ENCODE measurements around the gene C1orf185.
"Not testable (repeated sequence)": the region's sequence is repeated elsewhere in the genome, so short reads cannot be mapped to it uniquely, and the experiment has no call there.

The C1orf185 gene

DNA sequence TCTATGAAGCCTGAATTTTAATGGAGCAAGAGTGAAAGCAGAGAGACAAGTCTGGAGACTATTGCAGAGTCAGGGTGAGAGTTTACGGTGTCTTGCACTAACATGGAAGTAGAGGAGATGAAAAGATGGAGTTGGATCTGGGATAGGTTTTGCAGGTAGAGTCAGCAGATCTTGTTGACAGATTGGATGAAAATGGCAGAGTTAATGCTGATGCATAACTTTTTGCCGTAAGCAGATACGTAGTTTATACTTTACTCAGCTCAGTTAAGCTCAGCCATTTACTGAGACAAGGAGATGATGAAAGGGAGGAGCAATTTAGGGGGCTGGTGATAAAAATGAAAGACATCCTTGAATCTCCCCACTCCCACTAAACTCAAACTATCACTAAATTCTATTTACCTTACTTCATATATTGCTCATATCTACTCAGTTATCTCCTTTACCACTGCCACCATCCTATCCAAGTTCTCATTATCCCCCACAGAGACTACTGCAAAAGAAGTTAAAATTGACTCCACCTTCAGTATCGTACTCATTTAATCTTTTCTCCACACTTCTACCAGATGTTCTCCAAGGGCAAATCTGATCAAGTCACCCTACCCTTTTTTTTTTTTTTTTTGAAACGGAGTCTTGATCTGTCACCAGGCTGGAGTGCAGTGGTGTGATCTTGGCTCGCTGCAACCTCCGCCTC, 13.8 kb downstream of the C1orf185 start:
- Histone ChIP-seq H3K4me1 (ENCODE audit: insufficient read depth, low read length, severe bottlenecking) (no peaks in the 10 kb centered on the region), H3K4me2 (ENCODE audit: low read length) (no peak overlapping the region), H3K27me3 (ENCODE audit: insufficient read depth, low read length) (no peaks in the 10 kb centered on the region), H3K4me3 (ENCODE audit: low read depth, low read length, poor library complexity, severe bottlenecking) (no peak overlapping the region), H3K79me2 (ENCODE audit: insufficient read depth, low read length) (no peaks in the 10 kb centered on the region), H2AFZ (ENCODE audit: low read length) (no peak overlapping the region), H4K20me1 (ENCODE audit: insufficient read depth, low read length) (no peaks in the 10 kb centered on the region), H3K9me3 (ENCODE audit: low read length) (no peaks in the 10 kb centered on the region), H3F3A (ENCODE audit: insufficient read depth, low read length) (no peaks in the 10 kb centered on the region), H3K27ac (ENCODE audit: low read depth, low read length, poor library complexity, severe bottlenecking) (no peak overlapping the region), H3K9me2 (ENCODE audit: low read depth, low read length) (no peaks in the 10 kb centered on the region), H3K9ac (ENCODE audit: low read length) (no peak overlapping the region), H3K36me3 (ENCODE audit: insufficient read depth, low read length) (no peaks in the 10 kb centered on the region)
- no peak for TF ChIP-seq EZH2 (IDR thresholded peaks at IDR 0.05; ENCODE audit: borderline replicate concordance, low read length)
- TF ChIP-seq, protein P1, sequence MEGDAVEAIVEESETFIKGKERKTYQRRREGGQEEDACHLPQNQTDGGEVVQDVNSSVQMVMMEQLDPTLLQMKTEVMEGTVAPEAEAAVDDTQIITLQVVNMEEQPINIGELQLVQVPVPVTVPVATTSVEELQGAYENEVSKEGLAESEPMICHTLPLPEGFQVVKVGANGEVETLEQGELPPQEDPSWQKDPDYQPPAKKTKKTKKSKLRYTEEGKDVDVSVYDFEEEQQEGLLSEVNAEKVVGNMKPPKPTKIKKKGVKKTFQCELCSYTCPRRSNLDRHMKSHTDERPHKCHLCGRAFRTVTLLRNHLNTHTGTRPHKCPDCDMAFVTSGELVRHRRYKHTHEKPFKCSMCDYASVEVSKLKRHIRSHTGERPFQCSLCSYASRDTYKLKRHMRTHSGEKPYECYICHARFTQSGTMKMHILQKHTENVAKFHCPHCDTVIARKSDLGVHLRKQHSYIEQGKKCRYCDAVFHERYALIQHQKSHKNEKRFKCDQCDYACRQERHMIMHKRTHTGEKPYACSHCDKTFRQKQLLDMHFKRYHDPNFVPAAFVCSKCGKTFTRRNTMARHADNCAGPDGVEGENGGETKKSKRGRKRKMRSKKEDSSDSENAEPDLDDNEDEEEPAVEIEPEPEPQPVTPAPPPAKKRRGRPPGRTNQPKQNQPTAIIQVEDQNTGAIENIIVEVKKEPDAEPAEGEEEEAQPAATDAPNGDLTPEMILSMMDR (IDR thresholded peaks at IDR 0.05; ENCODE audit: low read length): no peak

DNA sequence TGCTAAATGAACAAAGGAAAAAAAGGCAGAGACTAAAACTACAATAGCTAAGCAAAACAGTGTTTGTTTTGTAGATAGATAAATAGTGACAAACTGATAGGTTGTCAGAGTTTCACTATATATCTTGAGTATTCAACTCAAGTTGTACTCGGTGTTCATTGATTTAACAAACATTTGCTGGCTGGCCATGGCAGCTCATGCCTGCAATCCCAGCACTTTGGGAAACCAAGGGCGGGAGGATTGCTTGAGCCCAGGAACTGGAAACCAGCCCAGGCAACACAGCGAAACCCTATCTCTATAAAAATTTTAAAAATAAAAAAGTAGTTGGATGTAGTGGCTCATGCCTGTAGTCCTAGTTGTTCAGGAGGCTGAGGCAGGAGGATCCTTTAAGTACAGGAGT, 17.3 kb downstream of the C1orf185 start:
- no peaks in the 10 kb centered on the region for H3K4me1 ChIP-seq (ENCODE audit: insufficient read depth, low read length, severe bottlenecking)
- no peak overlapping the region for H2AFZ ChIP-seq (ENCODE audit: low read length)
- H3K9ac ChIP-seq (ENCODE audit: low read length): no peak overlapping the region
- no peaks in the 10 kb centered on the region for H3K9me2 ChIP-seq (ENCODE audit: low read depth, low read length)
- H3K79me2 ChIP-seq (ENCODE audit: insufficient read depth, low read length): no peaks in the 10 kb centered on the region
- TF ChIP-seq, protein P1 (IDR thresholded peaks at IDR 0.05; ENCODE audit: low read length): no peak
- TF ChIP-seq EZH2 (IDR thresholded peaks at IDR 0.05; ENCODE audit: borderline replicate concordance, low read length): no peak
- no peaks in the 10 kb centered on the region for H3F3A ChIP-seq (ENCODE audit: insufficient read depth, low read length)
- no peaks in the 10 kb centered on the region for H4K20me1 ChIP-seq (ENCODE audit: insufficient read depth, low read length)
- no peak overlapping the region for H3K27ac ChIP-seq (ENCODE audit: low read depth, low read length, poor library complexity, severe bottlenecking)
- no peaks in the 10 kb centered on the region for H3K36me3 ChIP-seq (ENCODE audit: insufficient read depth, low read length)
- H3K4me3 ChIP-seq (ENCODE audit: low read depth, low read length, poor library complexity, severe bottlenecking): no peak overlapping the region
- H3K27me3 ChIP-seq (ENCODE audit: insufficient read depth, low read length): no peaks in the 10 kb centered on the region
- H3K9me3 ChIP-seq (ENCODE audit: low read length): no peaks in the 10 kb centered on the region
- no peak overlapping the region for H3K4me2 ChIP-seq (ENCODE audit: low read length)

DNA sequence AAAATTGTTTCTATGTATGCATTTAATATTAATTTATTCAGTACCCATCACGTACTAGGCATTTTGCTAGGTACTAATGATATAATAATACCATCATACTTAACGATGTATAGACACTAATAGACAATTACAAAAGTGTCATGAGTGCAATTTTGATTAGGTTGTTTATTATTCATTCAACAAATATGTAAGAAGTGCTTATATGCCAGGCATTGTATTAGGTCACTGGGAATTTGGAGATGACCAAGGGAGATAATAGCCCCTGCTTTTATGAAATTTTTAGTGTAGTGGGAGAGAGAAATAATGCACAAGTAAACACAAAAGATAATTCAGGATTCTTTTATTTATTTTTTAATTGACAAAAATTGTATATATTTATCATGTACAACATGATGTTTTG, 18.6 kb downstream of the C1orf185 start:
- H3F3A ChIP-seq (ENCODE audit: insufficient read depth, low read length): no peaks in the 10 kb centered on the region
- H3K9me3 ChIP-seq (ENCODE audit: low read length): no peaks in the 10 kb centered on the region
- no peaks in the 10 kb centered on the region for H4K20me1 ChIP-seq (ENCODE audit: insufficient read depth, low read length)
- H3K27ac ChIP-seq (ENCODE audit: low read depth, low read length, poor library complexity, severe bottlenecking): no peak overlapping the region
- H2AFZ ChIP-seq (ENCODE audit: low read length): no peak overlapping the region
- no peak overlapping the region for H3K4me2 ChIP-seq (ENCODE audit: low read length)
- H3K79me2 ChIP-seq (ENCODE audit: insufficient read depth, low read length): no peaks in the 10 kb centered on the region
- no peak for TF ChIP-seq EZH2 (IDR thresholded peaks at IDR 0.05; ENCODE audit: borderline replicate concordance, low read length)
- TF ChIP-seq, protein P1 (IDR thresholded peaks at IDR 0.05; ENCODE audit: low read length): no peak
- no peaks in the 10 kb centered on the region for H3K36me3 ChIP-seq (ENCODE audit: insufficient read depth, low read length)
- no peak overlapping the region for H3K4me3 ChIP-seq (ENCODE audit: low read depth, low read length, poor library complexity, severe bottlenecking)
- H3K9ac ChIP-seq (ENCODE audit: low read length): no peak overlapping the region
- no peaks in the 10 kb centered on the region for H3K4me1 ChIP-seq (ENCODE audit: insufficient read depth, low read length, severe bottlenecking)
- H3K27me3 ChIP-seq (ENCODE audit: insufficient read depth, low read length): no peaks in the 10 kb centered on the region
- no peaks in the 10 kb centered on the region for H3K9me2 ChIP-seq (ENCODE audit: low read depth, low read length)

DNA sequence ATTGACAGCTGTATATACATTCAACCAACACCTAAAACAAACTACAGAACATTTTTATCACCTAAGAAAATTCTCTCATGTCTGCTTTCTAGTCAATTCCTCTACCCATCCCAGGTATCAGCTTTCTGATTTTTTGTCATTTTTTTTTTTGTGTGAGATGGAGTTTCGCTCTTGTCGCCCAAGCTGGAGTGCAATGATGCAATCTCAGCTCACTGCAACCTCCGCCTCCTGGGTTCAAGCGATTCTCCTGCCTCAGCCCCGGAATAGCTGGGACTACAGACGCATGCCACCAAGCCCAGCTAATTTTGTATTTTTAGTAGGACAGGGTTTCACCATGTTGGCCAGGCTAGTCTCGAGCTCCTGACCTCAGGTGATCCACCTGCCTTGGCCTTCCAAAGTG, 25.1 kb downstream of the C1orf185 start:
- H2AFZ ChIP-seq (ENCODE audit: low read length): not testable (repeated sequence)

More for the DNA sequence above, 25.1 kb downstream of the C1orf185 start:
- H3K9me2 ChIP-seq (ENCODE audit: low read depth, low read length); H3K9ac ChIP-seq (ENCODE audit: low read length); H3K36me3 ChIP-seq (ENCODE audit: insufficient read depth, low read length); H3K9me3 ChIP-seq (ENCODE audit: low read length); H4K20me1 ChIP-seq (ENCODE audit: insufficient read depth, low read length); H3K27me3 ChIP-seq (ENCODE audit: insufficient read depth, low read length); H3K4me3 ChIP-seq (ENCODE audit: low read depth, low read length, poor library complexity, severe bottlenecking); H3K27ac ChIP-seq (ENCODE audit: low read depth, low read length, poor library complexity, severe bottlenecking); H3F3A ChIP-seq (ENCODE audit: insufficient read depth, low read length); H3K79me2 ChIP-seq (ENCODE audit: insufficient read depth, low read length); H3K4me1 ChIP-seq (ENCODE audit: insufficient read depth, low read length, severe bottlenecking); H3K4me2 ChIP-seq (ENCODE audit: low read length): not testable (repeated sequence)
